ENCODE measurements around the gene DENND4C. TPM values are rescaled to one million over a fixed set of nuclear protein-coding genes. Genes with fewer than 3 reads are reported as not detected.
A peak's percentile ranks its signal among the peaks of the same experiment; 100 is the strongest.
"Not testable (repeated sequence)": the region's sequence is repeated elsewhere in the genome, so short reads cannot be mapped to it uniquely, and the experiment has no call there.

Gene DENND4C
- polyA plus RNA-seq (ENCODE audit: insufficient read length in 4 of 4): 10 to 100 TPM; 38.6 to 57.0 (median 49.0) TPM

DNA sequence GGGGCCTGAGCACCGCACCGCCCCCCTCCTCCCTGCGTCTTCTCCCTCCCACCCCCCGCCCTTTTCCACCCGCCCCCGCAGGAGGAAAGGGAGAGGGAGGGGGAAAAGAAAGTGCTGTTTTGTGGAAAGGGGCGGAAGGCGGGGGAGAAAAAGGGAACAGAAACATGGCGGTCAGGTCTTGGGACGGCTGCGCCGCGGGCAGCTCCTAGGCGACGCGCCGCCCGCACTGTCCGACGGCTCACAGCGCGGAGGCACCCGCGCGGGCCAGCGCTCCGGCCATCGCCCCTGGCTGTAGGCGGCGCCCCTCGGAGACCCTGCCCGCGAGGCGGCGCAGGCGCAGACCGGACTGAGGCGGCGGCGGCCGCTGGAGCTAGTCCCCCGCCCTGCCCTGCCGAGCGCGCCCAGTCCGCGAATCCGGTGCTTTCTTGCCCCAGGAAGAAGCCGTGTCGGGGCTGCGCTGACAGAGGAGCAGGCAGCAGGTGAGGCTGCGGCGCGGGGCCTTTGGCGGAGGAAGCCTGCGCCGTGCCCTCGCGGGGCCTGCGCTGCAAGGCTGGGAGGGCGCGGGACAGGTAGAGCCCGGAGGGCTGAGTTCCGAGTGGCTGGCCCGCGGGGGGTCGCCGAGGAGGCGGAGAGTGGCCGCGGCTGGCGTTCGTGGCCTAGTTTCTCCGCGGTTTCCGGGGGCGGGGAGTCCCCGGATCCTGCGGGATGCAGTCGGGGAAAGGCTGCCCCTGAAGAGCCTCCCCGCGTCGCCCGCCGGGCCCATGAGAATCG is at the start of gene DENND4C:
TSS of gene DENND4C (plus strand) at position 339 of the 771 bp plus-strand sequence. CDS start 45,482 bp downstream, outside the sequence.
- peak; percentile 70 to 78 (median 76) for DNase-seq (ENCODE audit: low read depth in 4 of 4, low spot score in 2 of 4)

- no peak for DNase-seq (ENCODE audit: low read depth in 4 of 4, low spot score in 2 of 4)
These were observed 49.5 kb upstream of the DENND4C start for GRCh38 chr9:19180991-19181390.

DNA sequence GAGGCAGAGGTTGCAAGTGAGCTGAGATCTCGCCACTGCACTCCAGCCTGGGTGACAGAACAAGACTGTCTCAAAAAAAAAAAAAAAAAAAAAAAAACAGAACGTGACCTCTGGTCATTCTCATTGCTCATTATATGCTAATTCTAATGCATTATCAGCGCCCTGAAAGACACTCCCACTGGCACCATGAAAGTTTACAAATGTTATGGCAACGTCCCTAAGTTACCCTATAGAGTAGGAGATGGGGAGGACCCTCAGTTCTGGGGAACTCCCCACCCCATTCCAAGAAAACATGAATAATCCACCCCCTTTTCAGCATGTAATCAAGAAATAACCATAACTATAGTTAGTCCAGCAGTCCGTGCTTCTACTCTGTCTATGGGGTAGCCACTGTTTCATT is 48.9 kb upstream of the DENND4C start:
- DNase-seq (ENCODE audit: low read depth in 4 of 4, low spot score in 2 of 4): no peak

GRCh38 chr9:19184144-19184917 is 46.2 kb upstream of the DENND4C start:
- DNase-seq (ENCODE audit: low read depth in 4 of 4, low spot score in 2 of 4): no peak

DNA sequence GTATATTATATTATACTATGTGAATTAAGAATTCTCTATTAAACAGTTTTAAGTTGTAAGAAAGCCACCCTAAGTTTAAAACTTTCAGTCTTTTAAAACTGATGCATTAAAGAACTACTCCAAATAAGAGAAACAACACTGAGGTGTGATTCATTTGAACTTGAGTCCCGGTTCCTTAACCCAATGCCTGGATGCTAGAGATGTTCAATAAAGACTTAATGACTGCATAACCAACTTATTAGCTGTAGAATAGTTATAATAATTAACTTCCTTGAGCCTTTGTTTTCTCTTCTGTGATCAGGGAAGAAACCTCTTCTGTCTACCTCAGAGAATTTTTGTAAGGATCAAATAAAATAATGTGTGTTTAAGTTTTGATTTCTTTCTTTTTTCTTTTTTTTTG is 45.3 kb upstream of the DENND4C start:
- DNase-seq (ENCODE audit: low read depth in 4 of 4, low spot score in 2 of 4): no peak

DNA sequence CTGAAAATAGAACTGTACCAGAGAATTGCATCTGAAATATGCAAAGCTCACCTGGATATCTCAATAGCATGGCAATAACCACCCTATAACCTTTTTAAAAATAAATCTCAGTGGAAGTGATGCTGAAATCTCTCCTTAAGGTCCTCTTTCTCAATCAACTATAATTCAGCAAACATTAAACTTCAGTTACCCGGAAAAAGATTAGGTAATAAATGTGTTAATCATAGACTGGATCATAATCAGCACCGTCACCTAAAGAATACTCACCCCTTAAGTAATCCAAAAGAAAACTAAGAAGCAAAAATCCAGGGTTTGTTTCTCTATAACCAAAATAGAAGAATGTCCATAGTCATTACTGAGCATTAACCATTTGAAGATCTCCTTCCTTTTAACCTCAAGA is 44.3 kb upstream of the DENND4C start:
- no peak for DNase-seq (ENCODE audit: low read depth in 4 of 4, low spot score in 2 of 4)

- no peak for DNase-seq (ENCODE audit: low read depth in 4 of 4, low spot score in 2 of 4)
These were observed 41.7 kb upstream of the DENND4C start for GRCh38 chr9:19188771-19189170.

DNA sequence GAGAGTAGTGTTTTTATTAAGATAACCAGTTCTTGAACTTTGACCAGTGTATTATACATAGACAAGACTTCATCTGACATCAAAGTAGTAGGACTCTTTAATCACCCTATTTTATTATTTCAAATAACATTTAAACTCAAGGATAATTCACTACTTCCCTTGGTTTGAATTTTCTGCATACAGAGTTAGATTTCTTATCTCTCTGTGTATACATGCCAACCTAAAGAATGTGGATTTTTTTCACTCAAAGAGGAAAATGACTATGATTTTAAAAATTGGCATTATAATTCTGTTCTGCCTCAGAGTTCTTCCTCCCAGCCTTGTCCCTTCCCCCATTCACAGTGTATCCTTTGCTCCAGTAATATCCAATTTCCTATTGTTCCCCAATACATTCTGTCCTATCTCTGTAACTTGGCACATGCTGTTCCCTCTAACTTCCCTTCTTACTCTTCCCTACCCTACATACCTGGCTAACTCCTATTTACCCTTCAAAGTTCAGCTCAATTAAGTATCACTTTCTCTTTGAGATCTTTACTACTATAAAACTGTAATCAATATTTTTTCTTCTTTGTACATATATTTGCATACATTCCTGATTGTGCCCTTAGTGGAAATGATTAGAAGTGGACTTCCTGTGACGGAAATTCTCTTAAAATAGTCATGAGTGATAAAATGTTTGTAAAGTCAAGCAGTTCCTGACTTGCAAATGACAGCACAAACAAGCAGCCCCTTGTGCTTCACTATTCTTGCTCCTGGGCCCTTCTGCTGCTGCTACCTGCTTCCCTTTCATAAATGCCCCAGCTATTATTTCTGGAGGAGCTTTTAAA is 38.1 kb upstream of the DENND4C start:
- DNase-seq (ENCODE audit: low read depth in 4 of 4, low spot score in 2 of 4): no peak

- no peak for DNase-seq (ENCODE audit: low read depth in 4 of 4, low spot score in 2 of 4)
These were observed 37.5 kb upstream of the DENND4C start for GRCh38 chr9:19193029-19193324.

GRCh38 chr9:19193358-19193973 is 37.0 kb upstream of the DENND4C start:
- DNase-seq (ENCODE audit: low read depth in 4 of 4, low spot score in 2 of 4): not testable (repeated sequence)

- no peak for DNase-seq (ENCODE audit: low read depth in 4 of 4, low spot score in 2 of 4)
These were observed 32.1 kb upstream of the DENND4C start for GRCh38 chr9:19198406-19198805.

GRCh38 chr9:19199012-19199411 is 31.5 kb upstream of the DENND4C start:
- no peak for DNase-seq (ENCODE audit: low read depth in 4 of 4, low spot score in 2 of 4)

- no peak for DNase-seq (ENCODE audit: low read depth in 4 of 4, low spot score in 2 of 4)
These were observed 30.3 kb upstream of the DENND4C start for GRCh38 chr9:19200229-19200628.

DNA sequence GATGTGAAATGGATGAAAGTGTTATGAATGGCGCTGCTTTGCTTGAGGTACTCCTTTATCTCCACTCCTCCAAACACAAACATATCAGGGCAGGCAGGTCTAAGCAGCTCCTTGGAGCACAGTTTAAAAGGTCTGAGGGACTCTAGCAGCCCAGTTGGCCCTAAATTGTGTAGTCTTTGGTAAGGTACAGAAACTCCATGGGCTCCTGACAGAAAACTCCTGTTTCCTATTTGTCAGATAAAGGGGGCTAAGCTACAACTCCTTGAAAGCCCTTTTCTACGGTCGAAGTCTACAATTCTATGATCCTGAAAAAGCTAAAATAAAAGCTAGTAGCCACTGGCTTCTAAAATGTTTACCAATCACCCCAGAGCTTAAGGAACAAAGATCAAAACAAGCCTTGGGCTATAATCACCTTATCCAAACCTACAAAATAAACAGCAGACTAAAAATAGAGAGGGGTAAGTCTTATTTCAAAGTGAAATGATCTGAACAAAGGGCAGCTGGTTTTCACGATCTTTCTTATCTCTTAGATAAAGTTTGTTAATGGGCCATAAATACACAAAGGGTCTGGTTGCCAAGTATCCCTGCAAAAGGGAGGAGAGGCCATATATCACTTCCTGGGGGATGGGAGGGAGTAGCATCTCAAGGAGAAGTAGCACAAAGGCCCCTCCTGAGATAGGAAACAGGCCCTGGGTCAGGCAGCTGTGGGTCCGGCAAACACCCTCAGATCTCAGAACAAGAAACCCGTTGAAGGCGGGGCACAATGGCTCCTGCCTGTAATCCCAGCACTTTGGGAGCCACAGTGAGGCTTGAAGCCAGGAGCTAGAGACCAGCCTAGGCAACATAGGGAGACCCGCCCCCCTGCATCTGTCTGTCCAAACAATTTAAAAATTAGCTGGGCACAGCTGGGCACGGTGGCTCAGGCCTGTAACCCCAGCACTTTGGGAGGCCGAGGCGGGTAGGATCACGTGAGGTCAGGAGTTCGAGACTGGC is 28.3 kb upstream of the DENND4C start:
- peak in 3 of 4 donors; percentile 37 to 45 (median 39) for DNase-seq (ENCODE audit: low read depth in 4 of 4, low spot score in 2 of 4)

DNA sequence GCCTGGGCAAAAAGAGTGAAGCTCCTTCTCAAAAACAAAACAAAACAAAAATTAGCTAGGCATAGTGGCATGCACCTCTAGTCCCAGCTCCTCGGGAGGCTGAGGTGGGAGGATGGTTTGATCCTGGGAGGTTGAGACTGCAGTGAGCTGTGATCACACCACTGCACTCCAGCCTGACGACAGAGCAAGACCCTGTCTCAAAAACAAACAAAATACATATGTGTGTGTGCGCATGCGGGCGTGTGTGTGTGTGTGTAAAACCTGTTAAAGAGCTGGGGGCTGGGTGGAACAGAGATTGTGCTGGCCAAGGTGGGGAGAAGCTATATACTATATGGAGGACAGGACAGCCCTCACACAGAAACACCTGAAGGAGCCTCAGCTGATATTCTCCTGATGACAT is 27.4 kb upstream of the DENND4C start:
- no peak for DNase-seq (ENCODE audit: low read depth in 4 of 4, low spot score in 2 of 4)

- no peak for DNase-seq (ENCODE audit: low read depth in 4 of 4, low spot score in 2 of 4)
These were observed 21.8 kb upstream of the DENND4C start for GRCh38 chr9:19208653-19209052.

DNA sequence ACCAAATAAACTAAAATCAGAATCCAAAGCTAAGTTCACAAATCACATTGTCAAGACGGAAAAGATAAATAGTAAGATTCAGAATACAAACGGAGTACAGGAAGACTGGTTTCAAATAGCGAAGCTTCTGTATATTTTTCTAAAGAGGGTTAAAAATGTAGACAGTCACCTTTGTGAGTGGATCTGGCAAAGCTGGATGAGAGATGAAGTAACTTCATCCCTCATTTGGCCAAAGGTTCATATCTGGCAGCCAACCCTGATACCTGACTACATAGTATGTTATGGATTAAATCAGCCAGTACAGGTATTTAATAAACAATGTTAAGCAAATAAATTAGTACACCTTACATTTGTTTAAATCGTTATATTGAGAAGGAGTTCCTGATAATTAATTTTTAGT is 21.3 kb upstream of the DENND4C start:
- no peak for DNase-seq (ENCODE audit: low read depth in 4 of 4, low spot score in 2 of 4)

DNA sequence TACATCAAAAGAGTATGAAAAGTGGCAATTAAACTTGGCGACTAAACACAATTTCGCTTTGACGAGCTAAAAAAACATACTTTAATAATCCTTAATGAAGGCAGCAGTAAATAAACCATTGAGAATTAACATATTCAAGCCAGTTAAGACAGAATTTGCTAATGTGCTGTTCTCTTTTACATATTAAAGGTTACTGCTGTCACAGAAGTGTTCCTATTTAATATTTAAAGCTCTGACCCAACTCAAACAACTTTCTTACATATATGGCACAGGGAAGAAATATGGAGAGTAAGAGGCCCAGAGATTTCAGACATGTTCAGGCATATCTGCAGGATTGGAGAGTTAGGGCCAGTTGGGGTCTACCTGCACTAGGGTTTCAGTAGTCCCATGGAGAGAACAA is 16.7 kb upstream of the DENND4C start:
- DNase-seq (ENCODE audit: low read depth in 4 of 4, low spot score in 2 of 4): no peak

DNA sequence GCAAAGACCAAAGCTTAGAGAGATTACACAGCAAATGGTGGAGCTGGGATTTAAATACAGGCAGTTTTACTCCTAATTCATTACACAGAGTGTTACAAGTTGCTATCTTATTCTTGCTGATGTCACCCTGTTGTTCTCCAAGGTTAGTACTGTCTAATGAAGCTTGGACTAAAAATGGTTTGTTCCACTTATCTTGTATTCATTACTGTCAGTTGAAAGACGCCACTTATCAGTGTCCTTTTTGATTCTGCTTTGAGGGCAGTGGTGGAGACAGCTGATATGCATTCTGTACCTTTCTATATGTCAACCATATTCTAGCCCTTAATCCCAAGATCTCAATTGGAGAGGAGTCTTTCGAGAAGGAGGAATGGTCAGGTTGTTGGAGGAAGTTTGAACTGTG is 14.0 kb upstream of the DENND4C start:
- DNase-seq (ENCODE audit: low read depth in 4 of 4, low spot score in 2 of 4): no peak

GRCh38 chr9:19221326-19221725 is 9.2 kb upstream of the DENND4C start:
- DNase-seq (ENCODE audit: low read depth in 4 of 4, low spot score in 2 of 4): no peak
